Activated T-cell treated with anti-CD3 and anti-CD28 coated beads, Interleukin-2, amount 50 U/mL, for 1 hour (primary cell): ENCODE results near the gene FAM229A.
"Not testable (repeated sequence)": the region's sequence is repeated elsewhere in the genome, so short reads cannot be mapped to it uniquely, and the experiment has no call there.

Source experiments
- DNase-seq: peaks from one replicate; pipeline ENCODE4 v3.0.0-alpha.2; 2020

The FAM229A gene

DNA sequence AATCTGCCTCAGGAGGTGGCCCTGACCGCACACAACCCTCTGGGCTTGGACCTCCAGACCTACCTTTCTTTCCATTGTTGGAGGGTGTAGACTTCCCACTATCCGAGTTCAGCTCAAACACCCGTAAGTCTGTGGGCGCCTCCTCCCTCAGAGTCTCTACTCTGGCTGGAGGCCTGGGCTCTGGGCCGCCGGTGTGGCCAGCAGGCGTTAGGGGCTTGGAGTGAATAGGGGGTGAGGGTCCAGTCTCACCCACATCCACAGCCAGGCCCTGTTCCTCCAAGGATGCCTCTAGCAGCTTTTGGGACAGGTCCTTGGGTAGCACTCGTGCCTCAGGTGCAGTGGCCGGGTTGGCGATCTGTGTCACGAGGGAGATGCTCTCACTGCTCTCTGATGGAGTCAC, 13.9 kb upstream of the FAM229A start:
- DNase-seq, result no peak

- DNase-seq, result no peak
Measured at GRCh38 chr1:32373996-32374592, 11.8 kb upstream of the FAM229A start.

GRCh38 chr1:32372149-32372756, 10.0 kb upstream of the FAM229A start:
- peak; percentile 53 for DNase-seq

DNA sequence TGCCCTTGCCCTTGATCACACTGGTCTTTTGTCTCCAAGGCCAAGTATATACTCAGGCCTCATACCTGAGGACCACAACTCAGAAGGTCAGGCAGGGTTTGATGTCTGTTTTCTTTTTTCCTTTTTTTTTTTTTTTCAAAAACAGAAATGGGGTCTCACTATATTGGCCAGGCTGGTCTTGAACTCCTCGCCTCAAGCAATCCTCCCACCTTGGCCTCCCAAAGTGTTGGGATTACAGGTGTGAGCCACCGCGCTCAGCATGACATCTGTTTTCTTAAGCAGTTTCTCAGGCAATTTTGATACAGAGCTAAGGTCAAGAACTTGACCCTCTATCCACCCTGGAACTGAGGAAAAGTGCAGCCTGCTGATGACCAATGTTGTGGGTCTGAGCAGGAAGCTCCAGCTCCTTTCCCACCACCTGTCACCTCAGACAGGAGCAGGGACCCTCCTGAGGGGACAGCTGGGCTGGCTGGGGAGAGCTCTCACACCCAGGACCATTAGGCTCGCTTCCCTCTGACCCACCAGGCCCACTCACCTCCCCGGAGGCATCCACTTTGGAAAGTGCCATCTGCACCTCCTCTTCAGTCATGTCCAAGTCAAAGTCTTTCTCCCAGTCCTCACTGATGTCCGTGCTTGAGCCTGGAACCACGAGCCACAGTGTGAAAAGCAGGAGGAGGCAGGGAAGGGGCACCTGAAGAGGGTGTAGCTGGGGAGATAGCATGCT, 5.8 kb upstream of the FAM229A start:
- no peak for DNase-seq

- DNase-seq, result no peak
Measured at GRCh38 chr1:32365445-32365844, 3.2 kb upstream of the FAM229A start.

DNA sequence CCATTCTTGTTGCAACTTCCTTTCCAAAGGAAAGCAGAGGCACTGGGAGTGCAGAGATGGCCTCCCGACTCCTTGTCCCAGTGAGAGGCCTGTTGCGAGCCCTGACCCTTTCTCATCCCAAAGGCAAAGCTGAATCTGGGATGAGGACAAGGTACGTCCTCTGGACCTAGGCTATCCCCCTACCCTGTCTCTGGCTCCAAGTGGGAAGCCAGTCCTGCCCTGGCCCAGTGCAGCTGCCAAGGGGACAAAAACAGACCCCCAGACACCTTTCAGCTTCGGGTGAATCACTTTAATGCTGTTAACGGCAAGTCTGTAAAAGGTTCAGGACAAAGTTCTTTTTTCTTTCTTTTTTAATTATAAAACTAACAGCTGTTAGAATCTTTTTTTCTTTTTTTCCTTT, 2.6 kb upstream of the FAM229A start:
- no peak for DNase-seq

- no peak for DNase-seq
Measured at GRCh38 chr1:32363713-32364112, 1.4 kb upstream of the FAM229A start.

GRCh38 chr1:32361674-32362473, 411 bp downstream of the FAM229A start:
- peak; percentile 58 for DNase-seq

DNA sequence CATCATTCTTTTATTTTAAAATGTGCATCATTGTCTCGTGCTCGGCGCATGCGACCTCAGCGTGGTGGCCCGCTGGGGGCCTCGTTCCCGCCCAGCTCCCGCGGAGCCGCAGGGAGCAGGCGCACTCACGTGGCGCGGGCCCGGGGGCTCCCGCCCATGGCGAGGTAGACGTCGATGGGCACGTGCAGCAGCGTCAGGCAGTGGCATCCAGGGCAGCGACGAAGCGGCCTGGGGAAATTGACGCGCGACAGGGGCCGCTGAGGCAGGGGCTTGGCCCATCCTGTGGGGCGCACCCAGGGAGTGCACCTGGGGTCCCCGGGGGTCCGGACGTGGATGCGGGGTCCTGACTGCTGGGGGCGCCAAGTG, 994 bp downstream of the FAM229A start:
- DNase-seq, result no peak

DNA sequence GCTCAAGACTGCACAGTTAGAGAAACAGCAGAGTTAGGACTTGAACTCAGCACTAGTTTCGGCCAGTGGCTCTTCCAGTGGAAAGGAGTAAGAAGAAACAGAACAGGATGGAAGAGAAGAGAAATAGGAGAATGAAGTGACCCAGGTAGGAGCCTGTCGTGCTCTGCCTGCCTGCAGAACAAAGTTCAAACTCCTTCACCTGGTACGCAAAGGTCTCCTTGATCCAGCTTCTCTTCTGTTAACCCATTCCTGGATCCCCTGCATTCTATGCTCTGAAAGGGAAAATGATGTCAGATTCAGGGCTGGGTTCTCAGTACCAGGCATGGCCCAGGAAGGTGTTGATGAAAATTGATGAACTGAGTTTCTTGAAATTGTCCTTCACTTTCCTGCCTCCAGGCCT, 3.9 kb downstream of the FAM229A start:
- no peak for DNase-seq

DNA sequence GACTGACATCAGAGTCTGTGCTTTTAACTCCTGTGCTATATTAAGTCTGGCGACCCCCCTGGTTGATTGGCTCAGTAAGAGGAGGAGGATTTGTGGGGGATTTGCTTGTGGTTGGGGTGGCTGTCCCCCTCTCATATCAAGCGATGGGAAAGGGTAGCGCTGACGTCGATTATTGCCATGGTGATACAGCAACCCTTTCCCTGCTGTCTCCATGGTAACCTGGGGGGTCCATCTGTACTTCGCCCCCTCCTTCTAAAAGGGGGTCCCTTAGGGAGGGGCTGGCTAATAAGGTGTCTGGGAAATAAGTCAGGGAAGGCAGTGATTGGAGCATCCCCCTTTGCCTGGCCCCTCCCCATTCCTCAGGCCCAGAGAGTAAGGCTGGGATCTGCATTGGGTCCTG, 4.7 kb downstream of the FAM229A start:
- no peak for DNase-seq

DNA sequence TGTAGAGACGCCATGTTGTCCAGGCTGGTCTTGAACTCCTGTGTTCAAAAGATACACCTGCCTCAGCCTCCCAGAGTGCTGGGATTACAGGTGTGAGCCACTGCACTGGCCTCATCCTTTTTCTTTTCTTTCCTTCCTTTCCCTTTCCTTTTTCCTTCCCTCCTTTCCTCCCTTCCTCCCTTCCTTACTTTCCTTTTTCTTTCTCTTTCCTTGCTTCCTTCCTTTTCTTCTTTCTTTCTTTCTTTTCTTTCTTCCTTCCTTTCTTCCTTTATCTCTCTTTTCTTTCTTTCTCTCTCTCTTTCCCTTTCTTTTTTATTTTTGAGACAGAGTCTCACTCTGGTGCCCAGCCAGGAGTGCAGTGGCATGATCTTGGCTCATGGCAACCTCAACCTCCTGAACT, 5.8 kb downstream of the FAM229A start:
- no peak for DNase-seq

GRCh38 chr1:32355778-32356177, 6.5 kb downstream of the FAM229A start:
- not testable (repeated sequence) for DNase-seq

GRCh38 chr1:32353886-32354570, 8.3 kb downstream of the FAM229A start:
- no peak for DNase-seq

DNA sequence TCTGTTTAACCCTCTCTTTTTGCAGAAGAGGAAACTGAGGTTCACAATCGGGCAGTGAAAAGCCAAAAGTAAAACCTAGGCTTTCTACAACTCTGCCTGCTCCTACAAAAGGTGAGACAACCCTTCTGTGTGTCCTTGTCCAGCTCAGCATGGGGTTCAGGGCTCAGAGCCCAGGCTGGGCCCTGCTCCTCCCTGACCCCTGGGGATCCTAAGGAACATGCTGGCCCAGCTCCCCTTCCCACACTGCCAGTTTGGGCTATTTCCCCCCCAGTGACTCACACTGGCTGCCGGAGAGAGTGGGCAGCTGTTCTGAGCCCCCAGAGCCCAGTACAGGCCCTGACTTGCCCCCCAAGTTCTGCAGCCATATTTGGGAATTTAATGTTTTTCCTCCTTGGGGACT, 8.9 kb downstream of the FAM229A start:
- DNase-seq, result no peak

GRCh38 chr1:32352831-32353383, 9.4 kb downstream of the FAM229A start:
- DNase-seq, result no peak

DNA sequence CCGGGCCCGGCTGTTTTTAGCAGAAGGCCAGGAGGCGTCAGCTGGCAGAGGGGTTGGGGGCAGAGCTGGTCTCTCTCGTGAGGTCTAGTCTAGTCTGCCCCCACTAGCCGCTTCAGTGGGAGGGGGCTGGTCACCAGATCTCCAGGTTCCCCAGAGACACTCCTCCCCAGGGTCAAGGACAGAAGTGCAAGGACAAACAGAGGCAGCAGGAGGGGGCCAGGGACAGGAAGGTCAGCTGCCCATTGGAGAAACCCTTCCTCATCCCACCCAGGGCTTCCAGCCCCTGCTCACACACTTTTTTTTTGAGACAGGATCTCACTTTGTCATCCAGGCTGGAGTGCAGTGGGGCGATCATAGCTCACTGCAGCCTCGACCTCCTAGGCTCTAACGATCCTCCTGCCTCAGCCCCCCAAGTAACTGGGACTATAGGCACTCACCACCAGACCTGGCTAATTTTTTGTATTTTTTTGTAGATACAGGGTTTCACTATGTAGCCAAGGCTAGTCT, 10.0 kb downstream of the FAM229A start:
- DNase-seq, result no peak

DNA sequence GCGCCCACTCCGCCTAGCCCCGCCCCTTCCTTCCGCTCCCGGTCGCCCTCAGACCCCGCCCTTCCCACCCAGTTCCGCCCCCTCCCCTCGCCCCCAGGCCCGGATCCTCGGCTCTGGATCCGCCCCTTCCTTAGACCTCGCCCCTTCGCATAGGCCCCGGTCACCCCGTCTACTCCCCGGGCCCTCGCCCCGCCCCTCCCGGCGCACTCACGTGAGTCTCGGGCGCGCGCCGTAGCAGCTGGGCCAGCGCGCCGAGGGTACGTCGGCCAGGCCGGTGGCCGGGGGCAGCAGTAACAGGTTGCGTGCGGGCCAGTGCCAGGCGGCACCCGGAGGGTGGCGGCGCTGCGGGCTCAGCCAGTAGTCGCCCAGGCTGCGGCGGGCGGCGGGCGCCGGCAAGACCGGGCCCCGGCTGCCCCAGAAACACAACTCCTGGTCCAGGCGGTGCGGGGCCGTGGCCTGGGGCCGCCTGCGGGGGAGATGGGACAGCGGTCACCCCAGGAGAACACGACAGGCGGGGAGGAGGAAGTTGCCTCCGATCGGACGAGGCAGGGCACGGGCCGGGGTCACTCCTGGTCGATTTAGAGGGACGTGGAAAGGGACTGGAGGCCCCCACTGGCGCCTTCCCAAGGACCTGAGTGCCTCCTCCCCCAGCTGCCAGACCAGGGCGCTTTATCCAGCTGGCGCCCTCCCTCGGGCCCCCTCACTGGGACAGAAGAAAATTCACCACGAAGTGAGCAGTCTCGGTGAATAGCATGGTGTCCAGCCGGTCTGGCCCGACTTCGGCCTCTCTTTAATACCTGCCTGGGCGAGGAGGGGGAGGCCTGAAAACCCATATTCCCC, 10.7 kb downstream of the FAM229A start:
- peak; percentile 87 for DNase-seq

DNA sequence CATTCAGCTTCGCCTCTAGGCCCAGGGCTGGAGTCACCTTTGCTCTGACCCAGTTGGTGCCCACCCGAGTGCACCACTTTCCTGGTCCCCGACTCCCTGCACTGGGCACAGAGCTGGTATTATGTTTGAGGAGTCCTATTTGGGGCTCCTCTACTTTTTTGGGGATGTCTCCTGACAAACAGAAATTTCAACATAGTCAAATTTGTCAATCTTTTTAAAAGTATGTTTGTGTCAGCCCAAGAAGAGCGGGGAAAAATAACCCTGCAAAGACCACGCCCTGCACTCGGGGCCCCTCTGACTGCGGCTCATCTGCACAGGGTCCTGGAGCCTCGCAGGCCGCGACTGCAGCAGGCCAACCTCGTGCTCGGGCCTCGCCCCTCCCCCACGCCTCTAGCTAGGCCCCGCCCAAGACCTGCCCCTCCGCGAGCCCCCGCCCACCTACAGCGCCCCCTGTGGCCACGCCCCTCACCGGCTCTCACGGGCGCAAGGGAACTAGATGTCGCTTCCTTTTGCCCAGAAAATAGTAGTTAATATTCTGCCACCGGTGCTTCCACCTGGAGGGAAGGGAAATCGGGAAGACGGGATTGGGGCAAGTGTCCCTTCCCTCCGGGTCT, 11.4 kb downstream of the FAM229A start:
- peak; percentile 84 for DNase-seq

DNA sequence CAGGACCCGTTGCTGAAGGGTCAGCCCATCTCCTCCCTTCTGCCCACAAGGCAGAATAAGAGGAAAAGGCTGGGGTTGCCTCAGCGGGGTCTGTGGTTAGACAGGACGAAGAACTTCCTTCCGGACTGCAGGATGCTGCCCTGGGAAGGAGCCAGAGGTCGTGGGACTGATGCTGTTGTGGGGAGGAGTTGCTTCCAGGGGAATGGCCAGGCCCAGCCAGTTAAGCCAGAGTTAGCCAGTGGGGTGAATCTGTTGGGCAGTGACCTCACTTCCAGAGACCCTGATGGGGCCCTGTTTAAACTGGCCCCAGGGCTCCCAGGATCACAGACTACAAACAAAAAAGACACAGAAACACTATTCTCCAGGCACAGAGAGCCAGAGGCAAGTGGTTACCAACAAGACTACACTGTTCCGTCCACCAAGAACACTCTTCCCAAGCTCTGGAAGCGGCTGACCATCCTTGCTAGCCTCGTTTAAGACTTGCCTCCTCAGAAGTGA, 13.0 kb downstream of the FAM229A start:
- DNase-seq, result no peak
